Erythroblast (primary cell): ENCODE results near the gene CANT1.
"Not testable (repeated sequence)": the region's sequence is repeated elsewhere in the genome, so short reads cannot be mapped to it uniquely, and the experiment has no call there.

Experiments used
- DNase-seq, 2 experiments: peaks; one replicate each; lab custom pipeline; 2025; lab: John Stamatoyannopoulos, UW
- GATA1 ChIP-seq: IDR thresholded peaks from 2 replicates; pipeline ENCODE4 v1.6.1; 2011; ENCODE audit warnings: low read depth, mild to moderate bottlenecking, control low read depth, low read length, moderate library complexity
- POLR2A ChIP-seq: IDR thresholded peaks from 2 replicates; pipeline ENCODE4 v1.6.1; 2011; ENCODE audit warnings: mild to moderate bottlenecking, low read length

CANT1 gene

GRCh38 chr17:78969865-78970264 lies 39.7 kb downstream of the CANT1 start:
- DNase-seq, result no peak
- TF ChIP-seq POLR2A (no peak), GATA1 (no peak)

- DNase-seq, result no peak
- TF ChIP-seq POLR2A (no peak), GATA1 (no peak)
Observed at GRCh38 chr17:78967782-78968362, 41.7 kb downstream of the CANT1 start.

GRCh38 chr17:78966910-78967600 lies 42.5 kb downstream of the CANT1 start:
- TF ChIP-seq GATA1 (no peak), POLR2A (no peak)
- no peak for DNase-seq

DNA sequence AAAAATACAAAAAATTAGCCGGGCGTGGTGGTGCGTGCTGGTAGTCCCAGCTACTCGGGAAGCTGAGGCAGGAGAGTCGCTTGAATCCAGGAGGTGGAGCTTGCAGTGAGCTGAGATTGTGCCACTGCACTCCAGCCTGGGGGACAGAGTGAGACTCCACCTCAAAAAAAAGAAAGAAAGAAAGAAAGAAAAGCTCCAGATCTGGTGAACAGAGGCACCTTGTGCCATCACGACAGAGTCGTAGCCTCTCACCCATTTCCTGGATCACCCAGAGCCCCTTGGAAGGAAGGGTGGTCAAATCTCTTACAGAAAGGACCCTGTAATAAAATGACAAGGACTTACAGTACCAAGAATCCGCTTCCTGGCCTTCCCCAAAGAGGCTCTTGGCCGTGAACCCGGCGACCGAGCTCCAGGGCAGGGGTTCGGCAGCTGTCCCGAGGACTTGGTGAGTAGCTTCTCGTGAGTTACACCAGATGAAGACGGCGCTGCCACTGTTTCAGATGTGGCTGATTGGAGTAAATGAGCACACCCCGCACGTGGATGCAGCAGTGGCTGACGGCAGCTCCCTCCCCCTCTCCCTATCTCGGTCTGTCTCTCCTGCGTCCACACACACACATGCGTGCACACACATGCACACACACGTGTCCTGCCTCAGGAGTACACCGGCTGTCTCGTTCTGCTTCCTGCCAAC lies 43.3 kb downstream of the CANT1 start:
- DNase-seq, result no peak
- TF ChIP-seq POLR2A (no peak), GATA1 (no peak)

- TF ChIP-seq POLR2A (no peak), GATA1 (no peak)
- DNase-seq, result no peak
Observed at GRCh38 chr17:78965491-78965924, 44.1 kb downstream of the CANT1 start.

DNA sequence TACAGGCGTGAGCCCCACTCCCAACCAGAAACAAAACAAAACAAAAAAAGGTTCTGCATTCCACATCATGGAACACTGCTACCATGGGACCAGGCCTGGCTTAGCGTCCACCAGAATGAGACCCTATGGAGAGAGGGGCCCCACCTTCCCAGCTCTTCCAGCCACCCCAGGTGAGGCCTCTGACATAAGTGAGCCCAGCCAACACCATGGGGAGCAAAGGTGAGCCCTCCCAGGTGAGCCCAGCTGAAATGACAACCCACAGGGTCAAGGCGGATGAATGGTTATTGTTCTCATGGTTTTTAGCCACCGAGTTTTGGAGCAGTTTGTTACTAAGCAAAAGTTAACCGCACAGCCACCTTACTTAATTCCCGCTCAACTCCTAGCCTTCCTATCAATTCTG lies 46.2 kb downstream of the CANT1 start:
- no peak for TF ChIP-seq GATA1
- TF ChIP-seq POLR2A, result no peak
- DNase-seq, result no peak

DNA sequence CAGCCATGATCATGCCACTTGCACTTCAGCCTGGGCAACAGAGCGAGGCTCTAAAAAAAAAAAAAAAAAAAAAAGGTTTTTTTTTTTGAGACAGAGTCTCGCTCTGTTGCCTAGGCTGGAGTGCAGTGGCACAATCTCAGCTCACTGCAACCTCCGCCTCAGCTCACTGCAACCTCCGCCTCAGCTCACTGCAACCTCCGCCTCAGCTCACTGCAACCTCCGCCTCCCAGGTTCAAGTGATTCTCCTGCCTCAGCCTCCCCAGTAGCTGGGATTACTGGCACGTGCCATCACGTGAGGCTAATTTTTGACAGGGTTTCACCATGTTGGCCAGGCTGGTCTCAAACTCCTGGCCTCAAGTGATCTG lies 46.6 kb downstream of the CANT1 start:
- DNase-seq, result not testable (repeated sequence)

DNA sequence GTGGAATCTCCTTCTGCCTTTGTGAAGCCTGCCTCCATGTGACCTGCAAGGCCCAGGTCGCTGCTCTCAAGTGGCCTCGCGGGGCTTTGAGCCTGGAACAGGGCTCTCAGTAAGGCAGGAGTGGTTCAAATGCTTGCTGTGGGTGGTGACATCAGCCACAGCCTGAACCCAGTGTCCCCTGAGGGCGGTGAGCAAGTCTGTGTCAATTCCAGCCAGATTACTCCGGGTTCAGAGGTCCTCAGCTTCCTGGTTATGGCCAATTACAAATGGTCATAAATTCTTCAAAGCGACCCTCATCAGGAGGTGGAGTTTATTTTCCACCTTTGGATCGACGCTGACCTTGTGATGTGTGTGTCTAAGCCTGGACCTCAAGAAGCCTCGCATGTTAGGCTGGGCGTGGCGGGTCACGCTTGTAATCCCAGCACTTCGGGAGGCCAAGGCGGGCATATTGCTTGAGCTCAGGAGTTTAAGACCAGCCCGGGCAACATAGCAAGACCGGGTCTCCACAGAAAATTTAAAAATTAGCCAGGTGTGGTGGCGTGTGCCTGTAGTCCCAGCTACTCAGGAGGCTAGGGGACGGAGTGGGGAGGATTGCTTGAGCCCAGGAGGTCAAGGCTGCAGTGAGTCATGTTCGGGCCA lies 47.1 kb downstream of the CANT1 start:
- DNase-seq, result no peak

GRCh38 chr17:78961571-78961970 lies 48.0 kb downstream of the CANT1 start:
- TF ChIP-seq POLR2A (no peak), GATA1 (no peak)
- DNase-seq, result no peak

More for the DNA sequence above, 47.1 kb downstream of the CANT1 start:
- no peak for TF ChIP-seq GATA1

DNA sequence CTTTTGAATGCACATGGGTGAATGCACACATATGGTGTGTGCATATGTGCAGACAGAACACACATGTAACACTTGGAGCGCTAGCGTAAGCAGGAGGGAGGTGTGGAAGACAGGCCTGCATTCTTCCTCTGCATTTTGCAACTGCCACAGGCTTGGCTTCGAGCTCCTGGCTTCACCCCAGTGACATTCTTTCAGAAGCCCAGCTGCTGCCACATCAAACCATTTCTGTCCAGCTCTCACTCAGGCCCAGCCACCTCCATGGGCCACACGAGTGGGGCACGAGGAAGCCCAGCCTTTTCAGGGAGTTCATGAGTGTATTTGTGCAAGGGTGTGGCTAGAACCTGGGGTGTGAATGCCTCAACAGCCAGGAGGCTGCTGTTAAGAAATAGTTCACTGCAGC lies 48.6 kb downstream of the CANT1 start:
- no peak for TF ChIP-seq POLR2A
- TF ChIP-seq GATA1, result no peak
- DNase-seq, result no peak

DNA sequence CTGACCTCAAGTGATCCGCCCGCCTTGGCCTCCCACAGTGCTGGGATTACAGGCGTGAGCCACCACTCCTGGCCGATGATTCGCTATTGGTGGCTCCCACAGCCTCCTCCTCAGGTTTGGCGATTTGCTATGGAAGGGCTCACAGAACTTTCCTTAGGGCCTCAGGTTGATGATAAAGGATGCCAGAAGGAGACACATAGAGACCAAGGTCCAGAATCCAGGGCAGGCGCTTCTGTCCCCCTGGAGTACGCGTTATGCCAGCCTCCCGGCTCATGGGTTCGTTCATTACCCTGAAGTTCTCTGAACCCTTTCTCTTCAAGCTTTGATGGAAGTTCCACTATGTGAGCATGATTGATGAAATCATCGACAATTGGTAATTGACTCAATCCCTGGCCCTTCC lies 49.8 kb downstream of the CANT1 start:
- TF ChIP-seq POLR2A (no peak), GATA1 (no peak)
- no peak for DNase-seq

DNA sequence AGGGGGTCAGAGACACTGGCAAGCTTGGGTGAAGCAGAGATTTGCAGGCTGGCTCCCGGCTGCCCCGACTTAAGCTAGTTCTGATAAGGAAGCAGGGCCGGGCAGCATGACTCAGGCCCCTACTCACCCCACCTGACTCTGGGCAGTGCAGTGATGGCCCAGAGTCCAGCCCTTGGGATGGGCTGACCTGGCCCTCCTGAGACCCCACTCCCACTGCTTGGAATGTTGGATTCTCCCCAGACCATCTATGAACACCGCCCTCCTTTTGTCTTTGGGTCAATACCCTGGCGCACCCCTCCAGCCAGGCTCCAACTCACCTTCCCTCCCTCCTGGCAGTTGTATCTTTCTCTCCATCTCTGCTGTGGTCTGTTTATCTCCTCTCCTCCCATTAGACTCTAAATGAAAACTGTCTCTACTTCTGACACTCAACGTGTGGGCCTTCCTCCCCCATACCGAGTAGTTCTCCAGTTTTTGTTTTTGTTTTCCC lies 50.9 kb downstream of the CANT1 start:
- no peak for TF ChIP-seq GATA1
- no peak for TF ChIP-seq POLR2A
- peak; percentile 12 to 18 for DNase-seq

DNA sequence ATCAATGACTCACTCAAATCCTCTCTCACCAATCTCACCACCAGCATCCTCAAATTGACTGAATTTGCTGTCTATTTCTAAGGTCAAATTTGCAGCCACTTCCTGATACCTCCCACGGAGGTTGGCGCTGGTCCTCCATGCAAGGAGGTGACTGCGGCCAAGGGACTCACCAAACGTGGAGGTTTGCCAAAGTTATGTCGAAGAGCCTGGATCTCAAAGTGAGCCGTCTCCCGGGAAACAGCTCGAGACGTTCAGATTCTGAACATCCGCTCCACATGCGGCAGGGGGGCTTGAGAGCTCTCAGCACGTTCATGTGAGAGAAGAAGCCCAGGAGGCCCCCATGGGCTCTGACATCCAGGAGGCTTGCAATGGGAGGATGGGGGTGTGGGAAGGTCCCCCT lies 52.4 kb downstream of the CANT1 start:
- DNase-seq, result no peak
- TF ChIP-seq GATA1 (no peak), POLR2A (no peak)

- DNase-seq, result no peak
- TF ChIP-seq POLR2A (no peak), GATA1 (no peak)
Observed at GRCh38 chr17:78956254-78956653, 53.3 kb downstream of the CANT1 start.

- TF ChIP-seq POLR2A, result no peak
- no peak for TF ChIP-seq GATA1
- DNase-seq, result no peak
Observed at GRCh38 chr17:78954684-78955083, 54.9 kb downstream of the CANT1 start.
